ENCODE measurements around the gene HSPB9.

Gene HSPB9

DNA sequence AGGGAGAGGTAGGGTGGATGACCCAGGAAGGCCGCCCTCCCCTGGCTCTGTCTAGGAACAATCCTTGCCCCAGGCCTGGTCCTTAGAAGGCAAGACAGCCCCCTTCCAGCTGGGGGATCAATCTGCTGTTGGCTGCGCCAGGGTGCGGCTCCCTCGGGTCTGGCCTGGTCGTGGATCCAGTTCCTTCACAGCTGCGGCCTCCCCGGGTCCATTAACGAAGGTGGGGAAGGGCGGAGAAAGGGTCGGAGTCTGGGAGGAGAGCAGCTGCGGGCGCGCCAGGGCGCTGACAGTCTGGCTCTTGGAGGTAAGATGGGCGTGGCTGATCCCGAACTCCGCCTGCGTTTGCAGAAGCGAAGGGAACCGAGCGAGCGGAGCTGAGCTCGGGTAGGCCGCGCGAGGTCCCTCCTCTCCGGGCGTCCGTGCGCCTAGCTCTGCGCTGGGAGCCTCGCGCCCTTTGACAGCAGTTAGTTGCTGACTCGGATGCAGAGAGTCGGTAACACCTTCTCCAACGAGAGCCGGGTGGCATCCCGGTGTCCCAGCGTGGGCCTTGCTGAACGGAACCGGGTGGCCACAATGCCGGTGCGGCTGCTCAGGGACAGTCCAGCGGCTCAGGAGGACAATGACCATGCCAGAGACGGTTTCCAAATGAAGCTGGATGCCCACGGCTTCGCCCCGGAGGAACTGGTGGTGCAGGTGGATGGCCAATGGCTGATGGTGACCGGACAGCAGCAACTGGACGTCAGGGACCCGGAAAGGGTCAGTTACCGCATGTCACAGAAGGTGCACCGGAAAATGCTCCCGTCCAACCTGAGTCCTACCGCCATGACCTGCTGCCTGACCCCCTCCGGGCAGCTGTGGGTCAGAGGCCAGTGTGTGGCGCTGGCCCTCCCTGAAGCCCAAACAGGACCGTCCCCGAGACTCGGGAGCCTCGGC lies at the start of gene HSPB9:
Gene HSPB9, plus strand, starts transcription at position 434 of the 933 bp plus-strand sequence. Its CDS starts 47 bp downstream, at position 481.
- no peak for FAIRE-seq

- FAIRE-seq, result no peak
These were observed 46.8 kb upstream of the HSPB9 start for GRCh38 chr17:42075789-42076188.

GRCh38 chr17:42076797-42077559 lies 45.6 kb upstream of the HSPB9 start:
- no peak for FAIRE-seq

DNA sequence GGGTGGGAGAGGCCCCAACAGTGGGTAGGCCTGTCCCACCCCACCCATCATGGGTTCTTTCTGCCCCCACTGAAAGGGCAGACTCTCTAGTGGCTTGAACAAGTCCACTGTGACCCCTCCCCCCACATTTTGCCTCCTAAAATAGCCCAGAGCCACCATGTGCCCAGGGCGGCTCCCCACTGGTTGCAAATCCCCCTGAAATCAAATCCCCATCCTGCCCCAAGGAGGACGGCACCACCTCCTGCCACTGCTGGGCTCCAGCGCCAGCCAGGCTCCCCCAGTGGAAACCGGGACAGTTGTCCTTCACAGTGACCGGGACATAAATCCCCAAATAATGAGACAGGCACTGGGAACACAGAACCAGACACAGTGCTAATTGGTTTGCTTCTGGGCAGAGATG lies 44.8 kb upstream of the HSPB9 start:
- FAIRE-seq, result no peak

- FAIRE-seq, result no peak
These were observed 44.1 kb upstream of the HSPB9 start for GRCh38 chr17:42078396-42079043.

GRCh38 chr17:42079541-42079940 lies 43.1 kb upstream of the HSPB9 start:
- no peak for FAIRE-seq

GRCh38 chr17:42081516-42082129 lies 41.0 kb upstream of the HSPB9 start:
- no peak for FAIRE-seq

DNA sequence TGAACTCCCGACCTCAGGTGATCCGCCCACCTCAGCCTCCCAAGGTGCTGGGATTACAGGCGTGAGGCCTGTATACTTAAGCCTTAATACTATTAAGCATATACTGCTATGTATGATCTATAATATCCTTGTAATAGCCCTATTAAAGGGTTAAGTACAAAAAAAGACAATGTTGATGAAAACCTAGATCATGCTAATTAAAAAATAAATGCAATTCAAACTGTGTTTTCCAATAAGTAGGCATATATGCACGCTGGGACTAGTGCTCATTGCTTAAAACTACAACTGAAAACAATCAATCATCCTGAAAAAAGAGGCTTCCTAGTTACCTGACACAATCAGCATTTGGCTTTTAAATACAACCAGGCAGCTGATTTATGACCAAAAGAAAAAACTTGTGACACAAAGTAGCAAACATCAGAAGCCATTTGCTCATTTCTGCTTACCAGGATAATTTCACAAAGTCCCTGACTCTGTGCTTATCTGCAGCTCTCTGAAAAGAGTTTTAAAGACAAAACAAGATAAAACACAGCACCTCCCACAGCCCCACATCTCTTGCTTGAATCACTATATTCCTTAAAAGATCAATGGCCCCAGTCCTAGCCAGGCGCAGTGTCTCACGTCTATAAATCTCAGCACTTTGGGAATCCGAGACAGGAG lies 35.4 kb upstream of the HSPB9 start:
- FAIRE-seq, result no peak

DNA sequence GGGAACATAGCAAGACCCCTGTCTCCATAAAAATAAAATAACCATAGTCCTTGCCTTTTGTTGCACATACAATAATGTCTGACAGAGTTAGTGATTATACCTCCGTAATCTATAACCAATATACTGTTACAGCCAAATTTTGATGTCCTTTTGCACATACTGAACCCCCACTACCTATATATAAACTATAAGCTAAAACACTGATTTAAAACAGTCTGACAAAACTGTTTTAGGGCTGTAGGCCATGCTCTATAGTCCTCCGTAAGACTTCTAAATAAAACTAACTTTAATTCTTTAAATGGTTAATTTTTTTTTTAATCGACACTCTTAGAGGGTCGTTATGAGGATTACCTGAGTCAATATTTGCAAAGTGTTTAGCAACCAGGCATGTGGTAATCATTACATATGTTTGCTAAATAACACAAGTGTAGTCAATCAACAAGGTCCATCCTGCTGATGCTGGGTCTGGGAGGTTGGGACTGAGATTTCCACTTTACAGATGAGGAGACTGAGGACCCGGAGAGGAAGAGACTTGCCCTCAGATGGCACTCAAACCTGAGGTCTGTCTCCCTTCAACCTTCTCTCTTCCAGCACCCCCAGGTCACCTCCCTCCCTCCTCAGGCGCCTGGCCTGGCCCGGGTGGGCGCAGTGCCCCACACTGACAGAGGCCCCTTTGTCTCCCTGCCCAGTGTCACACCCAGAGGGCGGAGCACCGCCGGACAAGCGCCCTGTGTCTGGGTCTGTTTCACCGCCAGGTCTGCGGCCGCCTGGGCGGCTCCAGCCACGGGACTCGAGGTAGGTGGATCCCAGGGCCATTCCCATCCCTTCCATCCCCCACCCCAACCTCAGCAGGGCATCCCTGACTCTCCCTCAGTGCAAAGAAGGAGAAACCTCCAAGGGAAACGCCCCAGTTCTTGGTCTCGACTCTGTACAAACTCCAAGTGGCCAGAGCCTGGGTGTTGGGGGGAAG lies 34.6 kb upstream of the HSPB9 start:
- FAIRE-seq, result no peak

DNA sequence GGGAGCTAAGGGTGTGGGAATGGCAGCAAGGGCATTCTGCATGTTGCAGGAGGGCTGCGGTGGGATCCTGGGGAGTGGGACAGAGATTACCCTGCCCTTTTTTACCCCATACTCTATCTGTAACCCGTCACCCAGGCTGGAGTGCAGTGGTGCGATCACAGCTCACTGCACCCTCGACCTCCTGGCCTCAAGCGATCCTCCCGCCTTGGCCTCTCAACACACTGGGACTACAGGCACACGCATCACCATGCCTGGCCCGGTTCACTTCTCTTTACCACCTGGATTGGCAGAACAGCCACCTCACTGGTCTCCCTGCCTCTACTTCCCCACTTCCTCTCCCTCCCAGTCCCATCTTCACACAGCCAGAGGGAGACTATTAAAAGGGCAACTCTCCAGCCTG lies 33.9 kb upstream of the HSPB9 start:
- no peak for FAIRE-seq

DNA sequence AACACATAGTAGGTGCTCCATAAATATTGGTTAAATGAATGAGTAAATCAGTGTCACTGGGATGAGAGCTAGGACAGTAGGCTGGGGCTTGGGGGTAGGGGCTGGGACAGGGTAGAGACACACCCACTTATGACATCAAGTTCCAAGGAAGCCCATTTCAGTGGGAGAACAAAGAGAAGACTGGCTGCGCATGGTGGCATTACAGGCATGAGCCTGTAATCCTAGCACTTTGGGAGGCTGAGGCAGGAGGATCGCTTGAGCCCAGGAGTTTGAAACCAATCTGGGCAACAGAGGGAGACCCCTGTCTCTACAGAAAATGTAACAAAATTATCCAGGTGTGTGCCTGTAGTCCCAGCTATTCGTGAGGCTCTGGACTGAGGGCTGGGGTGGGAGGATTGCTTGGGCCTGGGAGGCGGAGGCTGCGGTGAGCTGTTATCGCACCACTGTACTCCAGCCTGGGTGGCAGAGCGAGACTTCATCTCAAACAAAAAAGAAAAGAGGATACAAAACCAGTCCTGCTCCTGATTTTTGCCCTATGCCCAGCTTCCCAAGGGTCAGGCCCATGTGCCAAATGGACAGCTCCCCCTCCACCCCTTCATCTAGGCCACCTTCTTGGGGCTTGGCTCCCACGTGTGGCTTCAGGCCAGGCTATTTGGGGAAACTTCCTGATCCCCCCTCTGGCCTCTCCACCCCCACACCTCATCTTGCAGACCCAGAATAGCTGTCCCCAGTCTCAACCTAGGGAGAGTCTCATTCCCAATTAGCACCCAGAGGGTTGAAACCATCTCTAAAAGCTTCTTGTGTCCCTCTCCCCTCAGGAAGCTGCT lies 31.4 kb upstream of the HSPB9 start:
- FAIRE-seq, result no peak

- no peak for FAIRE-seq
These were observed 29.7 kb upstream of the HSPB9 start for GRCh38 chr17:42092939-42093338.

DNA sequence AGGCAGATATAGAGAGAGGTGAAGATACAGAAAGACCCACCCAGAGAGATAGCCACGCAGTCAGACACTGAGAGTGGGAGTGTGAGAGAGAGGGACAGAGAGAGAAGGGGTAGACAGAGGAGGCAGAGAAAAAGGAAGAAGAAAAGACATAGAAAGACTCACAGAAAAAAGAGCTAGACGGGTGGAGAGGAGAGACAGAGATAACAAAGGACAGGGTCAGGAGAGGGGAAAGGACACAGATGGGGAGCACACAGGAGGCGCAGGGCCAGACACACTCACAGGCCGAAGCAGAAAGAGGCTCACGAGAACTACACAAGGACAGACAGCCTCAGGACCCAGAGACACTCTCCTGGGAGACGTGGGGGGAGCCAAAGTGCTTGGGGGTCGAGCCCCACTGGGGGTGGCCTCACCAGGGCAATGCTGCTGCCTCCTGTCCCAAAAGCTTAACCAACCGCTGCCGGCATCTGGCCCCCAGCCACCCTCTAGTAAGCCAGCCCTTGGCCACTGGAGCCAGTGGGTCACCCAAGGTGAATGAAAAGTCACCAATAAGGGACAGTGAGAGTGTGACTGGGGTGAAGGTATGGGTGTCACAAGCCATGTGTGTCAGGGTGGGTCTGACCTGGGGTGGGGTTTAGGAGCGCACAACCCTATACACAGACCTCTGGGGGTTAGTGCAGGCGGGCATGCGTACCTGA lies 28.1 kb upstream of the HSPB9 start:
- FAIRE-seq, result no peak

DNA sequence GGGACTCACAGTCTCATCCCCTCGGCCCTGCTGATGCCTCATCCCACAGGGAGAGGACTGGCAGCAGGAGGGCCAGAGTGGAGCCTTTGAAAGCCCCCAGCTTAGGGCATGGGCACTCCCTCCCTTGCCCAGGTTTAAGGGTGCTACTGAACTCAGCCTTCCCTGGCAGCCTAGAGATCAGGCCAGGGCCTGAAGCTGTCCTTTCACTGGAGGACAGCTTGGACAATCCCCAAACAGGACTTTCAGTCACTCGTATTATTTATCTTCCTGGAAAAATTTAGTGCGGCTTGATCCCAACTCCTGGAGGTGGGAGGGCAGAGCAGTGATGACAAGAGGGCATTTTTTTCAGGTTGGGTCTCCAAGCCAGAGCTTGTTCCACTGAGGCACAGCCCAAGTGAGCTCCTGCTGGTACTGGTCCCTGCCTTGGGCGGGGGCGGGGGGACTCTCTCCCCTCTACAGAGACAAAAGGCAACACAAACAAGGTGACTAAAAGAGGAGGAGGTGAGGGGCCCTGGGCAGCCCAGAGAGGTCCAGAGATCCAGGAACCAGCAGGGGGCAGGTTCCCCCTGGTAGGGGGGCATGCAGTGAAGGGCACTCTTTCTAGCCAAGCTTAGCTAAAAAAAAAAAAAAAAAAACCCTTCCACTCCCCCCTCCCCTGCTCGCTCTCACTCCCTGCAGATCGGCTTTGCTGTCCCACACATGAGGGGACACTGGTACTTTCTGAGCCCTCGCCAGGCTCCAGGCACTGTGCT lies 26.1 kb upstream of the HSPB9 start:
- no peak for FAIRE-seq

DNA sequence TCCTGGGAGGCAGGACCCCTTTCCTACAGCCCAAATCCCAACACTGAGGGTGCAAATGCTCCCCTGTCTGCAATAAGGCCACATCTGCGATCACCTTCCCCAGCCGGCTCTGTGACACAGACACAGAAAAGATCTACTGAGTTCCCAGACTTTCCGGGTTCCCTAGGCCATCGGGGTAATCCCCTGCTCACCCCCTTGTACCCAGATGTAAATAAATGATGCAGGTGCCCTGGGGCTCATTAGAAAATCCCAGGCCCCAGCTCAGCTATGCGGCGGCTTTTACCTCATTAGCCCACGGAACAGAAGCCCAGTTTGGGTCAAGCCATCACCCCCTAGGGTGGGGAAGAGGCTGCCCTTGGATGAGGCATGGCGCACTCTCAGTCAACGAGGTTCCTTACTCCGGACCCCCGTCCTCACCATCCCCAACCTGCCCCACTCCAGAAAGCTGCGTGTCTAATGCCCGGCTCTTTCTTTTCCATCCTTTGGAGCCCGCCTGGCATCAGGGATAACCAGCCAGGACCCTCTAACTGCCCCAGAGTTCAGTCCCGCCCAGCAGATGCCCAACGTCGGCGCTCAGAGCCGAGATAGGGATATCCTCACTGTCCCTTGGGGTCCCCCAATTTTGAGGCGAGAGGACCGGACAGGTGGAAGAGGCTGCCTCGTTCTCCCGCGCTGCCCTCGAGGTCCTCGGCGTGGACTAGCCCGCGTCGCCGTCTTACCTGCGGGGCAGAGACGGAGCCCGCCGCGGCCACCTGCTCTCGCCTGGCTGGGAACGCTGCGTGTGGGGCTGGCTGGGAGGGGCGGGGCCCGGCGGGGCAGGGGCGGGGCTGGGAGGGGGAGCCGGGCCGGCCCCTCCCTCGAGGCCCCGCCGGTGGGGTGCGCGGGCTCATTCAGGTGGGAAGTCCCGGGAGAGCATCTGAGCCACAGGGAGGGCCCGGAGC lies 24.6 kb upstream of the HSPB9 start, which contains the start of gene ZNF385C:
Gene ZNF385C, minus strand, starts transcription at position 783 of the 941 bp plus-strand sequence. CDS start 35,417 bp downstream, outside the sequence.
- FAIRE-seq, result no peak

DNA sequence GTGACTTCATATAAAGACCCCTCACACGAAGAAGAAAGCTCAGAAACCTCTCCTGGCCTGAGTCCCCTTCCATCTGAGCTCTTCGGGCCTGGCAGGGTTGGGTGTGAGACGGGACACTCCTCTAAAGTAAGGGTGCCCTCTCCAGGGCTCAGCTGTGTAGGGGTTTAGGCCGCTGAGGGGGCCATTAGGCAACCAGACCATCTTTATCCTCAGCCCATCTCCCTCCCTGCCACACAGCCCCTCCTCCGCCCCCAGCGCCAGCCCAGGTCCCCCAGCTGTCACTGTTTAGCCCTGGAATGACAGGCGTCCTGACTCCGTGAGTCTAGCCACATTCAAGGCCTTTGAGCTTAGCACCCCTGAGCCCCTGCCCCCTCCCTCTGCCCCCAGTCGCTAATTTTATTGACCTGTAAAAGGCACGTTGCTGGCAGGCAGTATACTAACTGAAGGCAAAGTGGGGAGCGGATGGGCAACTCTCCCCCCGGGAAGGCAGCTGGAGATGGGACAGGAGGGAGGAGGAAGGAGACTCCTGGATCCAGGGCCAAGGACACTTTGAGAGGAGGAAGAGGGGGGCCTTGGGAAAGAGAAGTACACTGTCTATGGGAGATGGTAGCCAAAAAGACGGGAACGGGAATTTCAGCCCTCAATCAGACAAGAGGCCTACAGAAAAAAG lies 23.7 kb upstream of the HSPB9 start:
- no peak for FAIRE-seq
